Measurements from ENCODE around the gene MOCOS.

MOCOS gene

DNA sequence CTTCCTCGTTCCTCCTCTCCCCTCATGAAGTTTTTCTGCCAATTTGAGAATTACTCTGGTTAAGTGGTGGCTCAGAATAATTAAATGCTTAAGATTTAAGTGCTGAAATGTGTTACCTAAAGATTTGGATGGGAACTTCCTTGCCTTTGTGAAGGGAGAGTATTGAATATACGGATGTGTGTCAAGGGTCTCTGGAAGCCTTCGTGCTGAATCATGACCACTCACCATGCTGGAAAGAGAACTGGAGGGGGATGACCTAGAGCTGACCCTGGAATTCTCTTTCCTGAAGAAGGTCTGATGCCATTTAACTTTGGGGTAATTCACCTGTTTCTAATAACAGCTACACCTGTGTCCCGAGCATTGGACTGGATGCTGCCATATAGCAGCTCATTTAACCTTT, 2.2 kb downstream of the MOCOS start:
- Histone ChIP-seq H3K4me3 (ENCODE audit: low read depth, low read length) (no peak overlapping the region), H3K4me1 (ENCODE audit: control insufficient read depth, insufficient read depth, low read length) (peaks cover 17% of the 10 kb centered on the region), H3K9me3 (ENCODE audit: control insufficient read depth, insufficient read depth, low read length) (no peaks in the 10 kb centered on the region), H3K9ac (ENCODE audit: low read depth, low read length) (no peak overlapping the region), H3K27ac (ENCODE audit: low read depth, low read length) (no peak overlapping the region), H3K36me3 (ENCODE audit: control insufficient read depth, insufficient read depth, low read length) (no peaks in the 10 kb centered on the region), H3K27me3 (ENCODE audit: control insufficient read depth, insufficient read depth, low read length) (peaks cover 46% of the 10 kb centered on the region)

DNA sequence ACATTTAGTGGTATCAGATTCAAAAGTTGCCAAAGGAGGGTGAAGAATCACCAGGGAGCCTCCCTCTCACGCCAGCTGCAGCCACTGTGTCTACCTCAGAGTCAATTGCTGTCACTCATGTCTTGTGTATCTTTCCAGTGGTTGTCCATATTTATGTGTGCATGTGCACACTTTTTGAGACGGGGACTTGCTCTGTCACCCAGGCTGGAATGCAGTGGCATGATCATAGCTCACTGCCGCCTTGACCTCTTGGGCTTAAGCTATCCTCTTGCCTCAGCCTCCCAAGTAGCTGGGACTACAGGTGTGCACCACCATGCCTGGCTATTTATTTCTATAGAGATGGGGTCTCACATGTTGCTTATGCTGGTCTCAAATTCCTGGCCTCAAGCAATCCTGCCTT, 4.0 kb downstream of the MOCOS start:
- no peaks in the 10 kb centered on the region for H3K36me3 ChIP-seq (ENCODE audit: control insufficient read depth, insufficient read depth, low read length)
- H3K27me3 ChIP-seq (ENCODE audit: control insufficient read depth, insufficient read depth, low read length), result peaks cover 28% of the 10 kb centered on the region
- H3K4me1 ChIP-seq (ENCODE audit: control insufficient read depth, insufficient read depth, low read length), result peaks cover 17% of the 10 kb centered on the region
- H3K27ac ChIP-seq (ENCODE audit: low read depth, low read length), result no peak overlapping the region
- H3K4me3 ChIP-seq (ENCODE audit: low read depth, low read length), result no peak overlapping the region
- no peak overlapping the region for H3K9ac ChIP-seq (ENCODE audit: low read depth, low read length)
- H3K9me3 ChIP-seq (ENCODE audit: control insufficient read depth, insufficient read depth, low read length), result no peaks in the 10 kb centered on the region

DNA sequence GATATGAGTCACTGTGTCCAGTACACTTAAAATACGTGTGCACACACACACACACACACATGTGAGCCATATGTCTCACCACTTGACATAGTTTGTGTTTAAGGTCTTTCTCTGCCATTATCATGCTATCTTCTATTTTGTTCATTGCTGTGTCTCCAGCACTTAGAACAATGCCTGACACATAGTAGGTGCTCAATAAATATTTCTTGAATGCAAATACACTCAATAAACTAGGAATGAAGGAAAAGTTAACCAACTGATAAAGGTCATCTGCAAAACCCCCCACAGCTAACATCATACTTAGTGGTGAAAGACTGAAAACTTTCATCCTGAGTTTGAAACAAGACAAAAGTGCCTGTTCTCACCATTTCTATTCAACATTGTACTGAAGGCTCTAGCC, 4.4 kb downstream of the MOCOS start:
- no peak overlapping the region for H3K27ac ChIP-seq (ENCODE audit: low read depth, low read length)
- peaks cover 17% of the 10 kb centered on the region for H3K4me1 ChIP-seq (ENCODE audit: control insufficient read depth, insufficient read depth, low read length)
- no peaks in the 10 kb centered on the region for H3K9me3 ChIP-seq (ENCODE audit: control insufficient read depth, insufficient read depth, low read length)
- H3K27me3 ChIP-seq (ENCODE audit: control insufficient read depth, insufficient read depth, low read length), result peaks cover 24% of the 10 kb centered on the region
- H3K4me3 ChIP-seq (ENCODE audit: low read depth, low read length), result no peak overlapping the region
- H3K9ac ChIP-seq (ENCODE audit: low read depth, low read length), result no peak overlapping the region
- H3K36me3 ChIP-seq (ENCODE audit: control insufficient read depth, insufficient read depth, low read length), result no peaks in the 10 kb centered on the region

DNA sequence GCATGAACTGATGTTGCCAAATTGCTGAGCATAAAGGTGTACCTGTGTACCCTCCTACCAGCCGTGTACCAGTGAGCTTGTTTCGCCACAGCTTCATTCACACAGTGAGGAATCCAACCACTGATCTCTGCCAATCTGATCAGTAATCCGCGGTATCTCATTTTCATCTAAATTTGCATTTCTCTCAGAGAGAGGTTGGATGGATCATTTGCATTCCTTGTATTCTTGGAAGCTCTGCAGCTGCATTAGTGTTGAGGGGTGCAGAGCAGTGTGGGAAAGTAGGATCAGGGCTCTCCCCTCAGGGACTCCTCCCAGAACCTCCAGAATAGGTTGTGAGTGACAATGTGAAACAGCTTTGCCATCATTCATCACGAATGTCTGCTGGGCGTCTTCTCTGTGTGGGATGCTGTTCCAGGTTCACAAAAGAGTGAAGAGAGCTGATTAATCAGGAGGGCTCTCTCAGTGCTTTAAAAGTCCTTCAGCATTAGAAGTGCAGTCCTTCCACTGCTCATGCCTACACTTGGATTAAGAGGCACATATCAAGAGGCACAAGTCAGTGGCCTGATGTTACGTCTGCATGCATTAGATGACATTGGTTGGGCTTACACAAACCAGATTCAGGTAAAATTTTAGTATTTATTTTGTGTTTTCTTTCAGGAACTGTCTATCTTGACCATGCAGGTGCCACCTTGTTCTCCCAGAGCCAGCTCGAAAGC, 7.5 kb downstream of the MOCOS start:
- H3K9ac ChIP-seq (ENCODE audit: low read depth, low read length), result no peak overlapping the region
- no peaks in the 10 kb centered on the region for H3K36me3 ChIP-seq (ENCODE audit: control insufficient read depth, insufficient read depth, low read length)
- H3K27ac ChIP-seq (ENCODE audit: low read depth, low read length), result no peak overlapping the region
- H3K9me3 ChIP-seq (ENCODE audit: control insufficient read depth, insufficient read depth, low read length), result no peaks in the 10 kb centered on the region
- H3K4me3 ChIP-seq (ENCODE audit: low read depth, low read length), result no peak overlapping the region
- H3K27me3 ChIP-seq (ENCODE audit: control insufficient read depth, insufficient read depth, low read length), result no peaks in the 10 kb centered on the region
- no peaks in the 10 kb centered on the region for H3K4me1 ChIP-seq (ENCODE audit: control insufficient read depth, insufficient read depth, low read length)

DNA sequence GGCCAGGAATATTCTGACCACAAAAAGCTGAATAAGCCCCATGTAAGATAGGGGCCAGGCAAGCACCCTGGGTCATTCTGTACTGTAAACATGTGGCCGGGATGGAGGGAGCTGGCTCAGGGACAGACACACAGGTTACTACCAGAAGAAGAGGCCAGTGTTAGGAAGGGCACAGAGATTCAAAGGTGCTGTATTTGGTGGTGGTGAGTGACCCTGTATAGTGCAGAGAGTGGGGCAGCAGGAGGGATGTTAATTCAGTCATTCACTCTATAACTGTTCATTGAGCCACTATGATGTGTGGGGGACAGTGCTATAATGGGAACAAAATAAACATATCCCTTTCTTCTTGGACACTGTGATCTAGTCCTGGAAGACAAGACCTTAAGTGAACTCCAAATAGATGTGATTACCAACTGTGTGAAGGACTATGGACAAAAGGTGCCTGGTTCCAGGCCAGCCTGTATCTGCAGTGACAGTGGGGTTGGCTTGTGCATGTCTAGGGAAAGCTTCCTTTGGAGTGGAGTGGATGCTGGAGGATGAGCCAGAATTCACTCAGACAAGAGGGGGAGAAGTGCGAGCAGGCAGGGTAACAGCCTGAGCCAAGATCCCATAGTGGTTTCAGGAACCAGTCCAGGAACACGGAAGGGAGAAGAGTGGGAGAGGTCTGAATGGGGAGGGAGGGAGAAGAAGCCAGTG, 8.3 kb downstream of the MOCOS start:
- Histone ChIP-seq H3K27ac (ENCODE audit: low read depth, low read length) (no peak overlapping the region), H3K36me3 (ENCODE audit: control insufficient read depth, insufficient read depth, low read length) (no peaks in the 10 kb centered on the region), H3K27me3 (ENCODE audit: control insufficient read depth, insufficient read depth, low read length) (no peaks in the 10 kb centered on the region), H3K9ac (ENCODE audit: low read depth, low read length) (no peak overlapping the region), H3K4me1 (ENCODE audit: control insufficient read depth, insufficient read depth, low read length) (no peaks in the 10 kb centered on the region), H3K9me3 (ENCODE audit: control insufficient read depth, insufficient read depth, low read length) (no peaks in the 10 kb centered on the region), H3K4me3 (ENCODE audit: low read depth, low read length) (no peak overlapping the region)

DNA sequence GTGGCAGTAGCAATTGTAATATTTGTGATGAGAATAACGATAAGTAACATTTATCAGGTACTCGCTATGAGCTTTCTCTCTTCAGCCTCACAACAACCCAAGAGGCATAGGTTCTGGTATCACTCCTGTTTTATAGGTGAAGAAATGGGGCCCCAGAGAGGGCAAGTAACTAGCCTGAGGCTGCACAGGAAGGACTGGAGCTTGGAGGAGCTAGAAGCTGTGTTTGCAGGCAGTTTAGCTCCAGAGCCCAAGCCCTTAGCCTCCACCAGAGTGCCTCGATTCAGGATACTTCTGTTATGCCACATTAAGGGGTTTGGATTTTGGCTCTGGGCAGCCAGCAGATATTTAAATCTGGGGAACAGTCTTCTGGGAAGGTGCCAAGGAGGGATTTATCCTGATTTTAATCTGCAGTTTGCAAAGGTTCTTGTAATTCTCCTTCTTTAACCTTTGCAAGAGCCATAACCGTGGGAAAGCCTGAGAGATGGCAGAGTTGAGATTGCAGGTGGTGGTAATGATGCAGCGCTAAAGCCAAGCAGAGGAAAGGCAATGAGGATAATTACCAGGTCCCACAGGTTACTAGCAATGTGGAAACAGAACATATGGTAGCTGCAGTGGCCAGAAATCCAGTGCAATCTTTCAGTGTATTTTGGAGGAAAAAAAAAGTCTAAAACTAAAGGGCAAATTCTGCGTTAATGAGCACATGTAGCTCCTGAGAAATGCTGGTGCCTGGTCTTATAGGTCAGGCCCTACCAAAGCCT, 9.1 kb downstream of the MOCOS start:
- Histone ChIP-seq H3K27me3 (ENCODE audit: control insufficient read depth, insufficient read depth, low read length) (no peaks in the 10 kb centered on the region), H3K36me3 (ENCODE audit: control insufficient read depth, insufficient read depth, low read length) (no peaks in the 10 kb centered on the region), H3K4me1 (ENCODE audit: control insufficient read depth, insufficient read depth, low read length) (no peaks in the 10 kb centered on the region), H3K4me3 (ENCODE audit: low read depth, low read length) (no peak overlapping the region), H3K9ac (ENCODE audit: low read depth, low read length) (no peak overlapping the region), H3K27ac (ENCODE audit: low read depth, low read length) (no peak overlapping the region), H3K9me3 (ENCODE audit: control insufficient read depth, insufficient read depth, low read length) (no peaks in the 10 kb centered on the region)

DNA sequence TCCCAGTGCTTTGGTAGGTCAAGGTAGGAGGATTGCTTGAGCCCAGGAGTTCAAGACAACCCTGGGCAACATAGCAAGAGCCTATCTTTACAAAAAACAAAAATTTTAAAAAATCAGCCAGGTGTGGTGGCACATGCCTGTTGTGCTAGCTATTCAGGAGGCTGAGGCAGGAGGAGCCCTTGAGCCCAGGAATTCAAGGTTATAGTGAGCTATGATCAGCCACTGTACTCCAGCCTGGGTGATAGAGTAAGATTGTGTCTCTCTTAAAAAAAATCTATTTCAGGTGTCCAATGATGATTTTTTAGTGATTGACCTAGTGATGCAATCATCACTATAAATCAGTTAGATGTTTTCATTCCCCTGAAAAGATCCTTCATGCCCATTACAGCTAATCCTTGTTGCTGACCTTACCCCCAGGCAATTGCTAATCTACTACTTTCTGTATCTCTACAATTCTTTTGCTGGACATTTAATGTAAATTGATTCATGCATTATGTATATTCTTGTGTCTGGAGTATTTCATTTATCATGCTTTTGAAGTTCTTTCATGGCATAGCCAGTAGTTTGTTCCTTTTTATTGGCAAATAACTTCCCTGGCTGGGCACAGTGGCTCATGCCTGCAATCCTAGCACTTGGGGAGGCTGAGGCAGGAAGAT, 10.3 kb downstream of the MOCOS start:
- H3K4me3 ChIP-seq (ENCODE audit: low read depth, low read length), result no peak overlapping the region
- no peak overlapping the region for H3K9ac ChIP-seq (ENCODE audit: low read depth, low read length)
- no peaks in the 10 kb centered on the region for H3K9me3 ChIP-seq (ENCODE audit: control insufficient read depth, insufficient read depth, low read length)
- H3K27me3 ChIP-seq (ENCODE audit: control insufficient read depth, insufficient read depth, low read length), result no peaks in the 10 kb centered on the region
- no peaks in the 10 kb centered on the region for H3K36me3 ChIP-seq (ENCODE audit: control insufficient read depth, insufficient read depth, low read length)
- no peaks in the 10 kb centered on the region for H3K4me1 ChIP-seq (ENCODE audit: control insufficient read depth, insufficient read depth, low read length)
- no peak overlapping the region for H3K27ac ChIP-seq (ENCODE audit: low read depth, low read length)

DNA sequence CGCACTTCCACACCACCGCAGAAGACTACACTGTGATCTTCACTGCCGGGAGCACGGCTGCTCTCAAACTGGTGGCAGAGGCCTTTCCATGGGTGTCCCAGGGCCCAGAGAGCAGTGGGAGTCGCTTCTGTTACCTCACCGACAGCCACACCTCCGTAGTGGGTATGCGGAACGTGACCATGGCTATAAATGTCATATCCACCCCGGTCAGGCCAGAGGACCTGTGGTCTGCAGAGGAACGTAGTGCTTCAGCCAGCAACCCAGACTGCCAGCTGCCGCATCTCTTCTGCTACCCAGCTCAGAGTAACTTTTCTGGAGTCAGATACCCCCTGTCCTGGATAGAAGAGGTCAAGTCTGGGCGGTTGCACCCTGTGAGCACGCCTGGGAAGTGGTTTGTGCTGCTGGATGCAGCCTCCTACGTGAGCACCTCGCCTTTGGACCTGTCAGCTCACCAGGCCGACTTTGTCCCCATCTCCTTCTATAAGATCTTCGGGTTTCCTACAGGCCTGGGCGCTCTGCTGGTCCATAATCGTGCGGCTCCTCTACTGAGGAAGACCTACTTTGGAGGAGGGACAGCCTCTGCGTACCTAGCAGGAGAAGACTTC, 12.5 kb downstream of the MOCOS start:
- H3K27me3 ChIP-seq (ENCODE audit: control insufficient read depth, insufficient read depth, low read length), result no peaks in the 10 kb centered on the region
- H3K9ac ChIP-seq (ENCODE audit: low read depth, low read length), result no peak overlapping the region
- no peaks in the 10 kb centered on the region for H3K36me3 ChIP-seq (ENCODE audit: control insufficient read depth, insufficient read depth, low read length)
- H3K9me3 ChIP-seq (ENCODE audit: control insufficient read depth, insufficient read depth, low read length), result no peaks in the 10 kb centered on the region
- no peaks in the 10 kb centered on the region for H3K4me1 ChIP-seq (ENCODE audit: control insufficient read depth, insufficient read depth, low read length)
- H3K27ac ChIP-seq (ENCODE audit: low read depth, low read length), result no peak overlapping the region
- H3K4me3 ChIP-seq (ENCODE audit: low read depth, low read length), result no peak overlapping the region

DNA sequence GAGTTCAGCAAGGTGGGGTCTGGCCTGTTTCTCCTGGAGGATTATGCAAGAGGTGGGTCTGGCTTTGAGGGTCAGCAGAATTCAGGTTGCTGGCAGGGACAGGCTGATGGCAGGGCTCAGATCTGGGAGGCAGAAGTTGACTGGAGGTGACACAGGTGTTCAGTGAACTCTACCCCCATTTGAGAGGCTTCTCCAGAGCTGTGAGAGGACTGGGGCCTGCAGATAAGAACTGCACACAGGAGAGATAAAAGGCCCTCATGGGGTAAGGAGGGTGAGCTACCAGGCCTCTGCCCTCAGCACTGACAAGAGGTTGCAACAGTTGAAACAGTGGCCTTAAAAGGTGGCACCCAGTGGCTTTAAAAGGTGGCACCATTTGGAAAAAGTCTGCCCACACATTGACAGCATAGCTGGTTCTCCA, 13.1 kb downstream of the MOCOS start:
- Histone ChIP-seq H3K4me3 (ENCODE audit: low read depth, low read length) (no peak overlapping the region), H3K4me1 (ENCODE audit: control insufficient read depth, insufficient read depth, low read length) (no peaks in the 10 kb centered on the region), H3K27me3 (ENCODE audit: control insufficient read depth, insufficient read depth, low read length) (no peaks in the 10 kb centered on the region), H3K9me3 (ENCODE audit: control insufficient read depth, insufficient read depth, low read length) (no peaks in the 10 kb centered on the region), H3K36me3 (ENCODE audit: control insufficient read depth, insufficient read depth, low read length) (no peaks in the 10 kb centered on the region), H3K9ac (ENCODE audit: low read depth, low read length) (no peak overlapping the region), H3K27ac (ENCODE audit: low read depth, low read length) (no peak overlapping the region)

DNA sequence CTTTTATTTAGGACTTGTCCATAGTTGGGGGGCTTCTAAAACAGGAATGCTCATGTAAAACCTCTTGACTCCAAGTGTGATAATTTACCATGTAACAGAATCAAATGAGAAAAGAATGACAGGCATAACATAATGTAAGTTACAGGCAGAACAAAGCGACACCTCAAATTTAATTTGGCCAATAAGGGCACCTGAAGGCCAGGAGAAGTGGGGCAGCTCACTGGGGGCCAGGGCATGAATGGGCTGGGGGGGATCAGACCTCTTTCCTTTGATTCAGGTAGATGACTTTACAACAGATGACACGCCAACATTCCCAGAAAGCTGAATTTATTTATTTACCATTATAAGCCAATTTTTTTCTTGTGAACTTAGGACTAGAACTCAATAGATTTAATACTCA, 14.5 kb downstream of the MOCOS start:
- H3K27me3 ChIP-seq (ENCODE audit: control insufficient read depth, insufficient read depth, low read length), result no peaks in the 10 kb centered on the region
- no peaks in the 10 kb centered on the region for H3K4me1 ChIP-seq (ENCODE audit: control insufficient read depth, insufficient read depth, low read length)
- H3K27ac ChIP-seq (ENCODE audit: low read depth, low read length), result no peak overlapping the region
- no peaks in the 10 kb centered on the region for H3K9me3 ChIP-seq (ENCODE audit: control insufficient read depth, insufficient read depth, low read length)
- no peaks in the 10 kb centered on the region for H3K36me3 ChIP-seq (ENCODE audit: control insufficient read depth, insufficient read depth, low read length)
- no peak overlapping the region for H3K4me3 ChIP-seq (ENCODE audit: low read depth, low read length)
- H3K9ac ChIP-seq (ENCODE audit: low read depth, low read length), result no peak overlapping the region
